Measurements from ENCODE around the gene SLC17A8. TPM values are rescaled to one million over a fixed set of nuclear protein-coding genes. Genes with fewer than 3 reads are reported as not detected.

Gene SLC17A8
- total RNA-seq, 1 experiment from 2014 or later: not detected

- no TSS peak for BruUV-seq (replicated peaks)
- H3K9me3 Mint-ChIP-seq (ENCODE audit: unreplicated experiment): no peaks in the 10 kb centered on the region
- no peaks in the 10 kb centered on the region for H3K27me3 Mint-ChIP-seq (ENCODE audit: insufficient read depth, unreplicated experiment)
- H3K27ac Mint-ChIP-seq (ENCODE audit: low read depth, unreplicated experiment): no peak overlapping the region
- POLR2A ChIA-PET: interaction anchor here (0.6 kb wide), 1 partner anchor 84 kb away, joined by 4 read pairs; no protein-coding TSS in a partner anchor
- CTCF ChIA-PET: interaction anchor here (0.6 to 9.9 kb wide), 3 partner anchors 211 to 398 kb away, joined by 5 to 99 read pairs (median 8); no protein-coding TSS in a partner anchor
- no peaks in the 10 kb centered on the region for H3K4me1 Mint-ChIP-seq (ENCODE audit: insufficient read depth, unreplicated experiment)
- peaks cover 6% of the 10 kb centered on the region for H3K36me3 Mint-ChIP-seq (ENCODE audit: insufficient read depth, unreplicated experiment)
- H3K4me3 Mint-ChIP-seq (ENCODE audit: unreplicated experiment): no peak overlapping the region
- TF ChIP-seq CTCF (IDR thresholded peaks at IDR 0.05; ENCODE audit: unreplicated experiment): no peak
- no peak for DNase-seq (ENCODE audit: unreplicated experiment)
- intact Hi-C loops (cut with micrococcal nuclease): loop anchor here (5.0 kb wide), 2 partner anchors 47 to 332 kb away; no protein-coding TSS in a partner anchor
Observed at GRCh38 chr12:100345020-100345767, 11.7 kb upstream of the SLC17A8 start.

- H3K9me3 Mint-ChIP-seq (ENCODE audit: unreplicated experiment): no peaks in the 10 kb centered on the region
- ChIA-PET POLR2A (no interaction called here), CTCF (interaction anchor here (0.5 to 9.9 kb wide), 6 partner anchors 9 to 387 kb away, joined by 3 to 99 read pairs (median 14); no protein-coding TSS in a partner anchor)
- no peaks in the 10 kb centered on the region for H3K27me3 Mint-ChIP-seq (ENCODE audit: insufficient read depth, unreplicated experiment)
- DNase-seq (ENCODE audit: unreplicated experiment): no peak
- H3K4me1 Mint-ChIP-seq (ENCODE audit: insufficient read depth, unreplicated experiment): no peaks in the 10 kb centered on the region
- no peak overlapping the region for H3K27ac Mint-ChIP-seq (ENCODE audit: low read depth, unreplicated experiment)
- BruUV-seq (replicated peaks): no TSS peak
- H3K36me3 Mint-ChIP-seq (ENCODE audit: insufficient read depth, unreplicated experiment): peaks cover 6% of the 10 kb centered on the region
- TF ChIP-seq CTCF (IDR thresholded peaks at IDR 0.05; ENCODE audit: unreplicated experiment): no peak
- no peak overlapping the region for H3K4me3 Mint-ChIP-seq (ENCODE audit: unreplicated experiment)
- intact Hi-C loops (cut with micrococcal nuclease): loop anchor here (5.0 kb wide), 2 partner anchors 46 to 331 kb away; no protein-coding TSS in a partner anchor
Observed at GRCh38 chr12:100346660-100347059, 10.2 kb upstream of the SLC17A8 start.

- peak; percentile 50 for DNase-seq (ENCODE audit: unreplicated experiment)
- Mint-ChIP-seq H3K36me3 (ENCODE audit: insufficient read depth, unreplicated experiment) (peaks cover 6% of the 10 kb centered on the region), H3K9me3 (ENCODE audit: unreplicated experiment) (no peaks in the 10 kb centered on the region), H3K27ac (ENCODE audit: low read depth, unreplicated experiment) (no peak overlapping the region), H3K27me3 (ENCODE audit: insufficient read depth, unreplicated experiment) (no peaks in the 10 kb centered on the region), H3K4me3 (ENCODE audit: unreplicated experiment) (no peak overlapping the region), H3K4me1 (ENCODE audit: insufficient read depth, unreplicated experiment) (no peaks in the 10 kb centered on the region)
- intact Hi-C loops (cut with micrococcal nuclease): loop anchor here (1.0 to 5.0 kb wide), 5 partner anchors 43 to 385 kb away; no protein-coding TSS in a partner anchor
- ChIA-PET CTCF (interaction anchor here (0.5 to 9.9 kb wide), 34 partner anchors 8 to 500 kb away, joined by 3 to 99 read pairs (median 4); partner anchors contain the start of genes GAS2L3 and SLC17A8), POLR2A (interaction anchor here (0.6 kb wide), 1 partner anchor 223 kb away, joined by 3 read pairs; no protein-coding TSS in a partner anchor)
- TF ChIP-seq CTCF (IDR thresholded peaks at IDR 0.05; ENCODE audit: unreplicated experiment): peak; percentile 38
- no TSS peak for BruUV-seq (replicated peaks)
Observed at GRCh38 chr12:100348657-100349454, 8.0 kb upstream of the SLC17A8 start.

GRCh38 chr12:100359248-100359647 is 2.4 kb downstream of the SLC17A8 start:
- intact Hi-C loops (cut with micrococcal nuclease): no loop called here
- no peak overlapping the region for H3K27ac Mint-ChIP-seq (ENCODE audit: low read depth, unreplicated experiment)
- TF ChIP-seq CTCF (IDR thresholded peaks at IDR 0.05; ENCODE audit: unreplicated experiment): no peak

More at GRCh38 chr12:100359248-100359647, 2.4 kb downstream of the SLC17A8 start:
- ChIA-PET CTCF (interaction anchor here (0.6 to 1.8 kb wide), 4 partner anchors 11 to 195 kb away, joined by 4 to 5 read pairs (median 4); no protein-coding TSS in a partner anchor), POLR2A (no interaction called here)
- peaks cover 32% of the 10 kb centered on the region for H3K27me3 Mint-ChIP-seq (ENCODE audit: insufficient read depth, unreplicated experiment)
- H3K9me3 Mint-ChIP-seq (ENCODE audit: unreplicated experiment): no peaks in the 10 kb centered on the region
- H3K4me1 Mint-ChIP-seq (ENCODE audit: insufficient read depth, unreplicated experiment): peaks cover 5% of the 10 kb centered on the region
- no peak for DNase-seq (ENCODE audit: unreplicated experiment)
- no peaks in the 10 kb centered on the region for H3K36me3 Mint-ChIP-seq (ENCODE audit: insufficient read depth, unreplicated experiment)
- BruUV-seq (replicated peaks): no TSS peak
- no peak overlapping the region for H3K4me3 Mint-ChIP-seq (ENCODE audit: unreplicated experiment)
